ENCODE measurements around the gene IDI1.
A peak's percentile ranks its signal among the peaks of the same experiment; 100 is the strongest.

The IDI1 gene

DNA sequence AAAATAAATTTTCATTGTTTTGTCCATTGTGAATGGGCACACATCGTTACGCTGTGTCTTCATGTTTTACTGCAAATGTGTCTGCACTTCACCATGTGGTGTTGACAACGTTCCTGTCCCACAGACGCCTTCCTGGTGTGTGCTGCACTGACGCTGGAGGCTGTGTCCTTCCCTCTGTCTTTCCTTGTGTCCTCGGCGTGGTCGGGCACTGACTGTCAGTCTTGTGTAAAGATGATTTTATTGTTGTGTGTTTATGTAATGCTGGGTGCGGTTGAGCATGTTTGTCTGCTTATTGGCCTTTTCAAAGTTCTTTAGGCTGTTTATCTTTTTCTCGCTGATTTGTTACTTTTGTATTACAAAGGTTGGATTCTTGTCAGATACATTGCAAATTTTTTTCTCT lies 41.3 kb downstream of the IDI1 start:
- TF ChIP-seq, protein P1, sequence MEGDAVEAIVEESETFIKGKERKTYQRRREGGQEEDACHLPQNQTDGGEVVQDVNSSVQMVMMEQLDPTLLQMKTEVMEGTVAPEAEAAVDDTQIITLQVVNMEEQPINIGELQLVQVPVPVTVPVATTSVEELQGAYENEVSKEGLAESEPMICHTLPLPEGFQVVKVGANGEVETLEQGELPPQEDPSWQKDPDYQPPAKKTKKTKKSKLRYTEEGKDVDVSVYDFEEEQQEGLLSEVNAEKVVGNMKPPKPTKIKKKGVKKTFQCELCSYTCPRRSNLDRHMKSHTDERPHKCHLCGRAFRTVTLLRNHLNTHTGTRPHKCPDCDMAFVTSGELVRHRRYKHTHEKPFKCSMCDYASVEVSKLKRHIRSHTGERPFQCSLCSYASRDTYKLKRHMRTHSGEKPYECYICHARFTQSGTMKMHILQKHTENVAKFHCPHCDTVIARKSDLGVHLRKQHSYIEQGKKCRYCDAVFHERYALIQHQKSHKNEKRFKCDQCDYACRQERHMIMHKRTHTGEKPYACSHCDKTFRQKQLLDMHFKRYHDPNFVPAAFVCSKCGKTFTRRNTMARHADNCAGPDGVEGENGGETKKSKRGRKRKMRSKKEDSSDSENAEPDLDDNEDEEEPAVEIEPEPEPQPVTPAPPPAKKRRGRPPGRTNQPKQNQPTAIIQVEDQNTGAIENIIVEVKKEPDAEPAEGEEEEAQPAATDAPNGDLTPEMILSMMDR (IDR thresholded peaks at IDR 0.05), result no peak
- peak overlapping the region; percentile 3 for H3K27ac Mint-ChIP-seq
- H3K4me3 Mint-ChIP-seq, result no peak overlapping the region
- H3K27me3 Mint-ChIP-seq (ENCODE audit: low read depth, poor library complexity), result no peaks in the 10 kb centered on the region
- H3K36me3 Mint-ChIP-seq (ENCODE audit: low read depth), result peaks cover 78% of the 10 kb centered on the region
- peaks cover 13% of the 10 kb centered on the region for H3K9me3 Mint-ChIP-seq
- DNase-seq, result no peak
- H3K4me1 Mint-ChIP-seq, result no peaks in the 10 kb centered on the region

DNA sequence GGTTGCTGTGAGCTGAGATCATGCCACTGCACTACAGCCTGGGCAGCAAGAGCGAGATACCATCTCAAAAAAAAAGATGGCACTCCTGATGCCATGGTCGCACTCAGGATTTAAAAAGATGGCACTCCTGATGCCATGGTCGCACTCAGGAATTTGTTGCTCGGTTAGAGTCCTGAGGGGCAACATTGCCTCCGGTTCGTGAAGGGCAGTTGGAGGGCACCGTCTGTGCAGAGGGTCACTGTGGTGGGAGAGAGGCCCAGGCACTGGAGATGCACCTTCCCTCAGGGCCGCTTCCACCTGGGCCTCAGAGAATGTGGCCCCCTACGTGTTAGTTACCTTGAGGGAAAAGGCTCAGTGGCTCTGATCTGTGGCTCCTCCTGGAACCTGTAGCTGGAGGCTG lies 42.3 kb downstream of the IDI1 start:
- H3K36me3 Mint-ChIP-seq (ENCODE audit: low read depth), result peaks cover 78% of the 10 kb centered on the region
- TF ChIP-seq, protein P1 (IDR thresholded peaks at IDR 0.05), result no peak
- no peak overlapping the region for H3K27ac Mint-ChIP-seq
- H3K4me1 Mint-ChIP-seq, result no peaks in the 10 kb centered on the region
- H3K4me3 Mint-ChIP-seq, result no peak overlapping the region
- no peak for DNase-seq
- no peaks in the 10 kb centered on the region for H3K27me3 Mint-ChIP-seq (ENCODE audit: low read depth, poor library complexity)
- H3K9me3 Mint-ChIP-seq, result peaks cover 23% of the 10 kb centered on the region

DNA sequence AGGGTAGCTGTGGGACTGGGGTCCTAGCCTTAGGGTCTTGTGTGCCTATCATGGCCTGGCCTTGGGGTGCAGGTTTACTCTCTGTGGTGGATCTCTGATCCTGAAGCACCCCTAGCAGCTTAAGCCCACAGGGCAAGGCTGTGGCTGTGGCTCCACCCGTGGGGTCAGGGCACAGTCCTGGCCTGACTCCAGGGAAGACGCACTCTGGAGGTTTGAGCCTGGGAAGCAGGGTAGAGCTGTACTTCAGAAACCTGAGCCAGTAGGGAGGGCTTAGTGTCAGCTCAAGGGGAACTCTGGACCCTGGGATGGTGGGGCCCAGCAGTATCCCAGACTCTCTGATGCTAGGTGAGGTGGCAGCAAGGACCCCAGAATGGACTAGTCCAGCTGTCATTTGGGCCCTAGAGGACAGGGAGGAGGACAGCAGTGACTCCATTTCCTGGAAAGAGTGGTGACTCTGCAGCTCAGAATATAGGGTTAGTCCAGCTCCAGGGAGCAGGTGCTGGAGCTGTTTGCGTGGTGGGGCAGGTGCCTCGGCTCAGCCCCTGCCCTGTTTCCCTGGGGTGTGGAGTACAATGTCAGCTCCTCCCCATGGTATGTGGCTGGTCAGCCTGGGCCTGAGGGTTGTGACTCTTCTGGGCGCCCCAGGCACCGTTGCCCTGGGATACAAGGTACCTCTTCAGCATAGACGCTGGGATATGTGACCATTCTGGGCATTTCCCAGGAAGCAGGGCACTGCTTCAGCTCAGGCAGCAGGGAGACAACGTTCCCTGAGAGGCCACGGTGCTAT lies 44.8 kb downstream of the IDI1 start:
- Mint-ChIP-seq H3K27ac (peak overlapping the region; percentile 79), H3K4me1 (no peaks in the 10 kb centered on the region), H3K27me3 (ENCODE audit: low read depth, poor library complexity) (no peaks in the 10 kb centered on the region), H3K36me3 (ENCODE audit: low read depth) (peaks cover 87% of the 10 kb centered on the region), H3K9me3 (peaks cover 36% of the 10 kb centered on the region), H3K4me3 (no peak overlapping the region)
- TF ChIP-seq, protein P1 (IDR thresholded peaks at IDR 0.05), result no peak
- DNase-seq, result no peak

DNA sequence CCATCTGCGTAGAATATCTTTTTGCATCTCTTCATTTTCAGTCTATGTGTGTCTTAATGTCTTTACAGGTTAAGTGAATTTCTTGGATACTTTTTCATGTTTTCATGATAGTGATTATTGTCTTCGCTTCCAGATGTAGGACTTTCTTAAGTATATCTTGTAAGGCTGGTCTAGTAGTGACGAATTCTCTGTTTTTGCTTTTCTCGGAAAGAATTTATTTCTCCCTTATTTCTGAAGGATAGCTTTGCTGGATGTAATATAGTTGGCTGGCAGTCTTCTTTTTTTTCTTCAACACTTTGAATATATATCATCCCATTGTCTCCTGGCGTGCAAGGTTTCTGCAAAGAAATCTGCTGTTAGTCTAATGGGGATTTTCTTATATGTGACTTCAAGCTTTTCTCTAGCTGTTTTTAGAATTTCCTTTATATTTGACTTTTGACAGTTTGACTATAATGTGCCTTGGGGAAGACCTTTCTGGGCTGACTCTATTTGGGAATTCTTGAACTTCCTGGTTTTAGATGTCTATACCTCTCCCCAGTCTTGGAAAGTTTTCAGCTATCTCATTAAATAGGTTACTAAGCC lies 46.4 kb downstream of the IDI1 start:
- Mint-ChIP-seq H3K27me3 (ENCODE audit: low read depth, poor library complexity) (no peaks in the 10 kb centered on the region), H3K36me3 (ENCODE audit: low read depth) (peaks cover 87% of the 10 kb centered on the region), H3K27ac (no peak overlapping the region), H3K9me3 (peaks cover 36% of the 10 kb centered on the region), H3K4me3 (no peak overlapping the region), H3K4me1 (no peaks in the 10 kb centered on the region)
- TF ChIP-seq, protein P1 (IDR thresholded peaks at IDR 0.05), result no peak
- no peak for DNase-seq

DNA sequence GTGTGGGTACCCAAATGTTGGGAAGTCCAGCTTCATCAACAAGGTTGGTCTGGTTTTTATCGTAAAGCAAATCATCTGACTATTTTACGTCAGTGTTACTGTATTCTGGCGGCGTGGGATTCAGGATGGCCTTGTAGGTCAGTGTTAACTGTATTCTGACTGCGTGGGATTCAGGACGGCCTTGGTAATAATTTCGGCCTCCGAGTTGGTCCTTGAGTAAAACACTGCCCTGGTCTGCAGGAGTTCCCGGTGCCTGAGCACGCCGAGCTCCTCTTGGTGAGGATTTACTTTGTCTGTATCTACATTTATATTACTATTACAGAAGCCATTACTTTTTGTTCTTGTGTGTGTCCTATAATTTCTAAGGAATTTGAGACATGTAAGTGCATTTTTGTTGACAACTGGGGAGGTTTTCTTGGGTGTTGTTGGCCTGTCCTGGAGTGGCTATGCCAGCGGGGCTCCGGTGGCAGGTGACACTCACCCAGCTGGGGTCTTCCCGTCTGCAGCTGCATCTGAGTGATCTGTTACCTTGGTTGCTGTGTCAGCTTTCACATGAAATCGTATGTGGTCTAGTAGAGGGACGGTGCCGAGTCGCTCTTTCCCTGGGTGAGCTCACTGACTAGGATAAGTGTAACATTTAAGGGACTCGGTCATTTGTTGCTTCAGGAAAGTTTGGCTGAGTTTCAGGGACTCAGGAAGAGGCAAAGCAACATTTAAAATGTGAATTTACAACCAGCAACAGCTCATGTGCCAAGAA lies 51.5 kb downstream of the IDI1 start:
- H3K27ac Mint-ChIP-seq, result no peak overlapping the region
- H3K4me1 Mint-ChIP-seq, result no peaks in the 10 kb centered on the region
- DNase-seq, result no peak
- H3K9me3 Mint-ChIP-seq, result peaks cover 22% of the 10 kb centered on the region
- H3K36me3 Mint-ChIP-seq (ENCODE audit: low read depth), result peaks cover 97% of the 10 kb centered on the region
- no peak overlapping the region for H3K4me3 Mint-ChIP-seq
- no peaks in the 10 kb centered on the region for H3K27me3 Mint-ChIP-seq (ENCODE audit: low read depth, poor library complexity)
- TF ChIP-seq, protein P1 (IDR thresholded peaks at IDR 0.05), result no peak
